Transverse colon (tissue), 4 donors: ENCODE results near the gene ANGEL2. TPM values are rescaled to one million over a fixed set of nuclear protein-coding genes. Genes with fewer than 3 reads are reported as not detected.

Source experiments
- DNase-seq: peaks from one replicate; pipeline ENCODE4 v3.0.0-alpha.2; 2019
- H3K27ac ChIP-seq, 4 donors: fragments of 200-600 bp; sonication (generic); 2 replicates each; pipeline ENCODE4 v1.5.1; 2016 to 2018; ENCODE audit warnings: inconsistent platforms in 4 of 4
- H3K27me3 ChIP-seq: fragments of 200-600 bp; sonication (generic); 2 replicates; pipeline ENCODE4 v1.5.1; 2017; ENCODE audit warnings: inconsistent platforms
- H3K36me3 ChIP-seq, 4 donors: fragments of 200-600 bp; sonication (generic); 2 replicates each; pipeline ENCODE4 v1.5.1; 2017 to 2019; ENCODE audit warnings: inconsistent platforms in 4 of 4
- H3K4me1 ChIP-seq, 4 donors: fragments of 200-600 bp; sonication (generic); 2 replicates each; pipeline ENCODE4 v1.5.1; 2017 to 2020; ENCODE audit warnings: inconsistent platforms in 4 of 4
- H3K4me3 ChIP-seq, 4 donors: fragments of 200-600 bp; sonication (generic); 1 replicate in 1 of 4; 2 replicates in 3 of 4; pipeline versions ENCODE4 v1.5.1 to v1.6.1; 2017 to 2019; ENCODE audit warnings: inconsistent platforms in 4 of 4
- H3K9me3 ChIP-seq, 2 donors: fragments of 200-600 bp; sonication (generic); 2 replicates each; pipeline ENCODE4 v1.5.1; 2017 to 2019; ENCODE audit warnings: inconsistent platforms in 2 of 2
- EP300 ChIP-seq: sonication (generic); formaldehyde crosslinking; IDR thresholded peaks from one replicate; pipeline ENCODE4 v1.6.1; 2017; ENCODE audit warnings: antibody characterized with exemption, low read depth
- POLR2A ChIP-seq: fragments of 450-650 bp; IDR thresholded peaks from one replicate; pipeline ENCODE4 v1.6.1; 2016; ENCODE audit warnings: antibody characterized with exemption, mild to moderate bottlenecking, moderate library complexity
- POLR2AphosphoS5 ChIP-seq, 3 donors: sonication (generic); formaldehyde crosslinking; IDR thresholded peaks; one replicate each; pipeline ENCODE4 v1.6.1; 2016; ENCODE audit warnings: antibody characterized with exemption in 3 of 3
- WGBS, 2 donors: methylation state at CpG; one replicate each; pipeline ENCODE4 v1.1.5; 2018; ENCODE audit warnings: low coverage in 1 of 2; 5-methylcytosine and 5-hydroxymethylcytosine counted together
- in situ Hi-C, 4 donors: fragments of 200-750 bp; cut with MboI; loops; one replicate each; pipeline versions ENCODE4 v1.15.0 to v1.15.1; 2017; ENCODE audit warnings: low sequenced_read_pairs in 3 of 4, low pct_ligation_motif_present in 1 of 4, low pct_unique_long_range_greater_than_20kb in 1 of 4
- intact Hi-C: fragments of 100-400 bp; cut with DNase I; formaldehyde crosslinking; loops from one replicate; pipeline ENCODE4 v1.15.1; 2023; ENCODE audit warnings: low total_unique reads
- total RNA-seq, 4 donors: library from RNA; depleted of rRNA; stranded (reverse); fragments of >200 nt; gene quantifications; one replicate each; pipeline ENCODE4 v1.1.0, GENCODE V29; 2016
- TF ChIP-seq, protein P1 (sequence below), 5 experiments: fragments of 200-600 bp in 3 of 5; fragments of 450-650 bp in 2 of 5; sonication (generic) in 3 of 5; IDR thresholded peaks; 1 replicate in 2 of 5; 2 replicates in 3 of 5; pipeline ENCODE4 v1.5.1; 2016 to 2017; ENCODE audit warnings: antibody characterized with exemption in 5 of 5, inconsistent platforms in 3 of 5, mild to moderate bottlenecking in 2 of 5, moderate library complexity in 1 of 5

ANGEL2 gene
- total RNA-seq, 4 donors from 2014 or later, result 33.2 to 105 (median 64.3) TPM

DNA sequence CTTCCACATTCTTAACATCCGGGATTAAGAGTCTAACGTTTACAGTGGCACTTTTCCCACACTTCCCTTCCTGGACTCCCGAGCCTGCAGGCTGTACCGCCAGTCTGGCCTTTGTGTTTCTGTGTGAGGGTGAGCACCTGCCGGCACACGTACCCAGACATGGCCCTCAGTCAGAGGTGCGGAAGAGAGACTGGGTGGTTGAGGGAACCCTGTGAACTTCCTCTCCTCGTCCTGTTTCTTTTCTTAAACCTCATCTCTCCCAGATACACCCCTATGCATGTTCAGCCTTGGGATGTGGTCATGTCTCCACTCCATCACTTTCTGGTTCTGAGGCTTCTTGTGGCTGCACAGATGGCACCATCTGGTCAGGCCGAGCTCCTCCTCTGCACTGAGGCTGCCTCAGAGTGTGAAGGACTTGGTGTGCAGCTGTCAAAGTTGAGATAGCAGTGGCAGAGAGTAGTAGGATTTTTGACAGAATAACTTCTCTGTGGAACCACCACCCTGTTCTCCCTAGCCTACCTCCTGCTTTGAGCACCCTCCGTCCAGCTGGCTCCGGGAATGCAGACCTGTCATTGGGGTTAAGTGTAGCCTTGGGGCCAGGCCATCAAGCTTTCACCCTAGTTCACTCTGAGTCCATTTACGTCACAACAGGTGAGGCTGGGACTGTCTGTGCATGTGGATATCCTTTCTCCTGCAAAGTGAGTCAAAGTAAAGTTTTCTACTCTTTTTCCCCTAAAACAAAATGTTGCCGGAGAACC lies 33.9 kb downstream of the ANGEL2 start:
- peaks cover 0 to 11% (median 1%) of the 10 kb centered on the region in 4 donors for H3K4me1 ChIP-seq
- 54 to 79% methylated on average over 2 to 13 of the region's 13 CpGs for WGBS, 2 donors
- DNase-seq, result no peak
- no peak overlapping the region for H3K27ac ChIP-seq
- H3K4me3 ChIP-seq, result no peak overlapping the region
- no peak for TF ChIP-seq POLR2AphosphoS5 (IDR thresholded peaks at IDR 0.05)
- no peak for TF ChIP-seq EP300
- TF ChIP-seq, protein P1, sequence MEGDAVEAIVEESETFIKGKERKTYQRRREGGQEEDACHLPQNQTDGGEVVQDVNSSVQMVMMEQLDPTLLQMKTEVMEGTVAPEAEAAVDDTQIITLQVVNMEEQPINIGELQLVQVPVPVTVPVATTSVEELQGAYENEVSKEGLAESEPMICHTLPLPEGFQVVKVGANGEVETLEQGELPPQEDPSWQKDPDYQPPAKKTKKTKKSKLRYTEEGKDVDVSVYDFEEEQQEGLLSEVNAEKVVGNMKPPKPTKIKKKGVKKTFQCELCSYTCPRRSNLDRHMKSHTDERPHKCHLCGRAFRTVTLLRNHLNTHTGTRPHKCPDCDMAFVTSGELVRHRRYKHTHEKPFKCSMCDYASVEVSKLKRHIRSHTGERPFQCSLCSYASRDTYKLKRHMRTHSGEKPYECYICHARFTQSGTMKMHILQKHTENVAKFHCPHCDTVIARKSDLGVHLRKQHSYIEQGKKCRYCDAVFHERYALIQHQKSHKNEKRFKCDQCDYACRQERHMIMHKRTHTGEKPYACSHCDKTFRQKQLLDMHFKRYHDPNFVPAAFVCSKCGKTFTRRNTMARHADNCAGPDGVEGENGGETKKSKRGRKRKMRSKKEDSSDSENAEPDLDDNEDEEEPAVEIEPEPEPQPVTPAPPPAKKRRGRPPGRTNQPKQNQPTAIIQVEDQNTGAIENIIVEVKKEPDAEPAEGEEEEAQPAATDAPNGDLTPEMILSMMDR (IDR thresholded peaks at IDR 0.05), result no peak
- no peak for TF ChIP-seq POLR2A
- in situ Hi-C loops (loop anchor here (25.0 kb wide), 3 partner anchors 169 to 519 kb away; no protein-coding TSS in a partner anchor), intact Hi-C loops (no loop called here)
- no peaks in the 10 kb centered on the region for H3K9me3 ChIP-seq
- no peaks in the 10 kb centered on the region for H3K27me3 ChIP-seq
- no peaks in the 10 kb centered on the region for H3K36me3 ChIP-seq

GRCh38 chr1:212981025-212981495 lies 34.6 kb downstream of the ANGEL2 start:
- 46% methylated on average over 10 of the region's 11 CpGs; no CpG with 5 or more reads in 1 of the 2 donors for WGBS, 2 donors
- H3K4me3 ChIP-seq, result no peak overlapping the region
- no peaks in the 10 kb centered on the region for H3K36me3 ChIP-seq
- no peak overlapping the region for H3K27ac ChIP-seq
- H3K4me1 ChIP-seq, result peaks cover 0 to 11% (median 1%) of the 10 kb centered on the region in 4 donors
- H3K9me3 ChIP-seq, result no peaks in the 10 kb centered on the region
- intact Hi-C loops, result no loop called here
- H3K27me3 ChIP-seq, result no peaks in the 10 kb centered on the region
- in situ Hi-C loops, result loop anchor here (25.0 kb wide), 3 partner anchors 169 to 519 kb away; no protein-coding TSS in a partner anchor
- no peak for DNase-seq
- TF ChIP-seq POLR2AphosphoS5 (IDR thresholded peaks at IDR 0.05), result no peak
- TF ChIP-seq POLR2A, result no peak
- TF ChIP-seq, protein P1 (IDR thresholded peaks at IDR 0.05), result no peak
- TF ChIP-seq EP300, result no peak

DNA sequence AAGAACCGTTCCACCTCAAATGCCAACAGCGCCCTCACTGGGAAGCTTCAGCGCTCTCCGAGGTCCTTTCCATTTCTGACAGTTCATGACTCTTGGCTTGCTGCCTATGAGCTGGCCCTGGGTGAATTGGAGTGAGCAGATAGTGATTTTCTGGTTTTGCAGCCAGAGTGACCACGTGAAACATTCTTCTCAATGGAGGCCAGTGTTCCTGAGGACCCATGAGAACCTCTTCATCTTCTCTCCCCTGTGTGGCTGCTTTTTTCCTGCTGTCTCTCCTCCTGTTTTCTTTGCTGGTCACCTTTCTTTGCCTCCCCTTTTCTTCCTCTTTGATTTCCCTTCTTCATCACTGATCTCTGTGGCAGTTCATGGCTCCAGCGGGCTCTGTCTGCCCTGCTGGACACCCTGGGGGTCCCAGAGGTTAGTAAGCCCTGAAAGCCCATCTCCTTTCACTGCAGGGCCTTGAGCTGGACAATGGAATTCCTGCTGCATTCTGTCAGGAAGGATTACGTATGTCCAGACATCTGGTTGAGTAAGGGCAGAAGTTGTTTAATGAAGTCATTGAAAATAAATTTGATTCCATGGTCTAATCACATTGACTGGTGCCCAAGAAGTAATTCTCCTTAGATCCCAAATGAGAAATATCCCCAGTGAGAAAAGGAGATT lies 35.4 kb downstream of the ANGEL2 start:
- intact Hi-C loops, result no loop called here
- 78 to 84% methylated on average over 1 to 7 of the region's 7 CpGs for WGBS, 2 donors
- Histone ChIP-seq H3K9me3 (no peaks in the 10 kb centered on the region), H3K27ac (no peak overlapping the region), H3K27me3 (no peaks in the 10 kb centered on the region), H3K4me3 (no peak overlapping the region), H3K36me3 (no peaks in the 10 kb centered on the region), H3K4me1 (peaks cover 0 to 11% (median 1%) of the 10 kb centered on the region in 4 donors)
- no peak for TF ChIP-seq EP300
- TF ChIP-seq, protein P1 (IDR thresholded peaks at IDR 0.05), result no peak
- TF ChIP-seq POLR2A, result no peak
- TF ChIP-seq POLR2AphosphoS5 (IDR thresholded peaks at IDR 0.05), result no peak
- DNase-seq, result no peak
- in situ Hi-C loops, result loop anchor here (25.0 kb wide), 3 partner anchors 168 to 518 kb away; no protein-coding TSS in a partner anchor

DNA sequence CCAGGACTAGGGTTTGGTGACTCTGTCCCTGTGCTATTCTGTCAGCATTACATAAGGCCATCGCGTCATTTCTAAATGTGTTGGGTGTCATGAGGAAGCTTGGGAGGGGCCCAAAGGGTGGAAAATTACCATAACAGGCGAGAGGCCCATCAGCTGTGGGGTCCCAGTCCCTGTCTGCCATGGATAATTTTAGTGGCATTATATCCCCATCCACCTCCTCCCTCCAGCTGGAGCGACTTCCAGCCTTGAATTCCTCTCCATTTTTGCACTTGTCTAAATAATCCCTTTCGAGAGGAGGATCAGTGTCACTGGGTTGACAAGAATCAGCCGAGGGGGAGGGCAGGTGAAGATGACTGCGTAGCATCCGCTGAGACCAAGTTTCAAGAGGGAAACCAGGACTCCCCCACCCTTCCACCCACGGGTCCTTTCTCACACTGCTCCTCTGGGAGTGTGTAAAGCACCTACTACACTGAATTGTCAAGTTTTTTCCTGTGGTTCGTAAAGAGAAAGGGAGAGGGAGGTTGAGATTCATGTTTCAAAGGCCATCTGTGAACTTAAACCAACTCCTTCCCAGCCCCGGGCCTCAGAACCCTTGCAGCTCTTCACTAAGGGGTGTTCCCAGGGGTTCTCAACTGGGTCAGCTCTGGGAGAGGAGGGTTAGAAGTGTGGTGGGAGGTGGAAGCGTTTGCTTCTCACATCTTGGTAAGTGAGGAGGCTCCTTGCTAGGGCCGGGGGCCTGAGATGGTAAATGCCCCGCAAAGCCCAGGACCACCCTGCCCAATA lies 36.1 kb downstream of the ANGEL2 start:
- Histone ChIP-seq H3K36me3 (no peaks in the 10 kb centered on the region), H3K27me3 (no peaks in the 10 kb centered on the region), H3K27ac (no peak overlapping the region), H3K4me1 (peaks cover 0 to 11% (median 1%) of the 10 kb centered on the region in 4 donors), H3K4me3 (no peak overlapping the region), H3K9me3 (no peaks in the 10 kb centered on the region)
- no peak for DNase-seq
- no peak for TF ChIP-seq POLR2A
- TF ChIP-seq POLR2AphosphoS5 (IDR thresholded peaks at IDR 0.05), result no peak
- TF ChIP-seq, protein P1 (IDR thresholded peaks at IDR 0.05), result no peak
- no peak for TF ChIP-seq EP300
- in situ Hi-C loops (loop anchor here (25.0 kb wide), 3 partner anchors 167 to 517 kb away; no protein-coding TSS in a partner anchor), intact Hi-C loops (no loop called here)
- 70 to 72% methylated on average over 7 to 14 of the region's 14 CpGs for WGBS, 2 donors
